ENCODE results near the gene NRSN1. TPM values are rescaled to one million over a fixed set of nuclear protein-coding genes. Genes with fewer than 3 reads are reported as not detected.
"Not testable (repeated sequence)": the region's sequence is repeated elsewhere in the genome, so short reads cannot be mapped to it uniquely, and the experiment has no call there.

The NRSN1 gene
- total RNA-seq, 1 donor = not detected

DNA sequence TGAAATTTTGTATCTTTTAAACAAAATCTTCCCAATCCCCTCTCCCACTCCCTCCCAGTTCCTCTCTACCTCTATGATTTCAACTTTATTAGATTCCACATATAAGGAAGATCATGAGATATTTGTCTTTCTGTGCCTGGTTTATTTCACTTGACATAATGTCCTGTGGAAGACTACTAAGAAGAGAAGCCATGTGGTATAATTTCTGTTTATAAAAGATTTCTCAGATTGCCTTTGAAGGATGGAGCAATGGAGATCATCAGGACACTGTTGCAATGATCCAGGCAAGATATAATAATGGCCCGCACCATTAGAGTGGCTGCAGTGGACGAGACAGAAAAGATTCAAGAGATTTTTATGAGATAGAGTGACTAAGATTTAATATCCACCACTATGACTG lies 13.1 kb downstream of the NRSN1 start:
- no peak for DNase-seq (ENCODE audit: low read depth)
- TF ChIP-seq, protein P1, sequence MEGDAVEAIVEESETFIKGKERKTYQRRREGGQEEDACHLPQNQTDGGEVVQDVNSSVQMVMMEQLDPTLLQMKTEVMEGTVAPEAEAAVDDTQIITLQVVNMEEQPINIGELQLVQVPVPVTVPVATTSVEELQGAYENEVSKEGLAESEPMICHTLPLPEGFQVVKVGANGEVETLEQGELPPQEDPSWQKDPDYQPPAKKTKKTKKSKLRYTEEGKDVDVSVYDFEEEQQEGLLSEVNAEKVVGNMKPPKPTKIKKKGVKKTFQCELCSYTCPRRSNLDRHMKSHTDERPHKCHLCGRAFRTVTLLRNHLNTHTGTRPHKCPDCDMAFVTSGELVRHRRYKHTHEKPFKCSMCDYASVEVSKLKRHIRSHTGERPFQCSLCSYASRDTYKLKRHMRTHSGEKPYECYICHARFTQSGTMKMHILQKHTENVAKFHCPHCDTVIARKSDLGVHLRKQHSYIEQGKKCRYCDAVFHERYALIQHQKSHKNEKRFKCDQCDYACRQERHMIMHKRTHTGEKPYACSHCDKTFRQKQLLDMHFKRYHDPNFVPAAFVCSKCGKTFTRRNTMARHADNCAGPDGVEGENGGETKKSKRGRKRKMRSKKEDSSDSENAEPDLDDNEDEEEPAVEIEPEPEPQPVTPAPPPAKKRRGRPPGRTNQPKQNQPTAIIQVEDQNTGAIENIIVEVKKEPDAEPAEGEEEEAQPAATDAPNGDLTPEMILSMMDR (IDR thresholded peaks at IDR 0.05; ENCODE audit: insufficient read depth, low read length) = no peak
- no peak overlapping the region for H3K4me3 ChIP-seq (ENCODE audit: low read depth, low read length)

DNA sequence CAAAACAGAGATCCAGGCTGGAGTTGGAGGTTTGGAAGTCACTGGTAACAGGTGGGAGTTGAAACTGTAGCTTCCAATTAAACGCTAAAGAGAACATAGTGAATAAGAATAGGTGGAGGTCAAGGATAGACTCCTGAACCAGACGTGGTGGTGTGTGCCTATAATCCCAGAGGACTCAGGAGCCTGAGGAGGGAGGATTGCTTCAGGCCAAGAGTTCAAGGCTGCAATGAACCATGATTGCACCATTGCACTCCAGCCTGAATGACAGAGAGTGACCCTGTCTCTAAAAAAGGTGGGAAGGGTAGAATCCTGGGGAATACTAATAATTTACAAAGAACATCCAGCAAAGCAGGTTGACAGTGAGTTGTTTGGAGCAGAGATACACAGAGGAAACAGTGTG lies 13.6 kb downstream of the NRSN1 start:
- no peak overlapping the region for H3K4me3 ChIP-seq (ENCODE audit: low read depth, low read length)
- TF ChIP-seq, protein P1 (IDR thresholded peaks at IDR 0.05; ENCODE audit: insufficient read depth, low read length) = no peak
- no peak for DNase-seq (ENCODE audit: low read depth)

DNA sequence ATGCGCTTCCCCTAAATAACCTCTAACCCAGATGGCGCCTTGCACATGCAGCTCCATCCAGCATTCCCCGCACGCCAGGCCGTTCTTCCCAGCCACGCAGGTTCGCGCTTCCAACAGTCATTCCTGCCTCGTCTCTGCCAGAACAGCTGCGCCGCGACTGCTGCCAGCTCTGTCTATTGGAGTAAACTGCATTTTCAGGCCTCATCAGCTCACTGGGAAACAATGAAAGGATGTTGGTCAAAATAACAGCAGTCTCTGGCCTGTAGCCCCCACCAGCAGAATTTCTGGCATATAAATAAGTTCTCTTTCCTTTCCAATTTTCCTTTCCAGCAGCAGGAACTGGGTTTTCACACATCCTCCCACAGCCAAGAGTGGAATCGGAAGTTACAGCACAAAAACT lies 14.6 kb downstream of the NRSN1 start:
- no peak overlapping the region for H3K4me3 ChIP-seq (ENCODE audit: low read depth, low read length)
- TF ChIP-seq, protein P1 (IDR thresholded peaks at IDR 0.05; ENCODE audit: insufficient read depth, low read length) = no peak
- no peak for DNase-seq (ENCODE audit: low read depth)

DNA sequence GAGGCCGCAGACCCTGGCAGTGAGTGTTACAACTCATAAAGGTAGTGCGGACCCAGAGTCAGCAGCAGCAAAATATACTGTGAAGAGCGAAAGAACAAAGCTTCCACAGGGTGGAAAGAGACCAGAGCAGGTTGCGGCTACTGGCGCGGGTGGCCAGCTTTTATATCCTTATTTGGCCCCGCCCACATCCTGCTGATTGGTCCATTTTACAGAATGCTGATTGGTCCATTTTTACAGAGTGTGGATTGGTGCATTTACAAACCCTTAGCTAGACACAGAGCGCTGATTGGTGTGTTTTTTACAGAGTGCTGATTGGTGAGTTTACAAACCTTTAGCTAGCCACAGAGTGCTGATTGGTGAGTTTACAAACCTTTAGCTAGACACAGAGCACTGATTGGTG lies 16.7 kb downstream of the NRSN1 start:
- H3K4me3 ChIP-seq (ENCODE audit: low read depth, low read length); DNase-seq (ENCODE audit: low read depth): not testable (repeated sequence)

DNA sequence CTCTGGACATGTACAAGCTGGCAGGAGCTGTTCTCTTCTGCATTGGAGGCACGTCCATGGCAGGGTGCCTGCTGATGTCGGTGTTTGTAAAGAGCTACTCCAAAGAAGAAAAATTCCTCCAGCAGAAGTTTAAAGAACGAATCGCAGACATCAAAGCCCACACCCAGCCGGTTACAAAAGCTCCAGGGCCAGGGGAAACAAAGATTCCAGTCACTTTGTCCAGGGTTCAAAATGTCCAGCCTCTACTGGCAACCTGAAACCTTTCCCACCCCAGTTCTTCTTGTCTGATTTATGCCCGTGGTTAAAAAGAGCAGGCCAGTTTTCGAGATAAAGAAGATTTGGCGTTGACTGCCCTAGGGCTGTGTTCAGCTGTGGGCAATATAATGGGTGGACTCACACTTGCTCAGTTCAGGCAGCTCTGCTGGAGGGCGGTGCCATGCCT lies 19.7 kb downstream of the NRSN1 start:
- no peak for DNase-seq (ENCODE audit: low read depth)
- TF ChIP-seq, protein P1 (IDR thresholded peaks at IDR 0.05; ENCODE audit: insufficient read depth, low read length) = no peak
- H3K4me3 ChIP-seq (ENCODE audit: low read depth, low read length) = no peak overlapping the region

DNA sequence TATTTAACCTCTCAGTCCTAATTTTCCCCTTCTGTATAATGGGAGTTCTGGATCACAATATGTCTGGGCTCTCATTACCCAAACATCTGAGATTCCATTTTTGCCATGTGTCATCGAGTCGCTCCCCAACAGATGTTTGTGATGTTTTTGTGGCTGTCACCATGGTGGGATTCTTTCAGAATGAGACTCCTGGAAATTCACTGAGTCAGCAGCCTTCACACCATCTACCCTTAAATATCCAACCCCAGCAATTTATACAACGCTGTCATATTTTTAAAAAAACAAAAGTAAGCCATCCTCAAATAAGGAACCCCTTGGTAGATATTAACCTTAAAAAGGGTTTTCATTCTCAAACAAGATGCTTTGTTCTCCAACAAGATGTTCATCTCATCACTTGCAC lies 20.9 kb downstream of the NRSN1 start:
- H3K4me3 ChIP-seq (ENCODE audit: low read depth, low read length) = no peak overlapping the region
- DNase-seq (ENCODE audit: low read depth) = no peak
- TF ChIP-seq, protein P1 (IDR thresholded peaks at IDR 0.05; ENCODE audit: insufficient read depth, low read length) = no peak

DNA sequence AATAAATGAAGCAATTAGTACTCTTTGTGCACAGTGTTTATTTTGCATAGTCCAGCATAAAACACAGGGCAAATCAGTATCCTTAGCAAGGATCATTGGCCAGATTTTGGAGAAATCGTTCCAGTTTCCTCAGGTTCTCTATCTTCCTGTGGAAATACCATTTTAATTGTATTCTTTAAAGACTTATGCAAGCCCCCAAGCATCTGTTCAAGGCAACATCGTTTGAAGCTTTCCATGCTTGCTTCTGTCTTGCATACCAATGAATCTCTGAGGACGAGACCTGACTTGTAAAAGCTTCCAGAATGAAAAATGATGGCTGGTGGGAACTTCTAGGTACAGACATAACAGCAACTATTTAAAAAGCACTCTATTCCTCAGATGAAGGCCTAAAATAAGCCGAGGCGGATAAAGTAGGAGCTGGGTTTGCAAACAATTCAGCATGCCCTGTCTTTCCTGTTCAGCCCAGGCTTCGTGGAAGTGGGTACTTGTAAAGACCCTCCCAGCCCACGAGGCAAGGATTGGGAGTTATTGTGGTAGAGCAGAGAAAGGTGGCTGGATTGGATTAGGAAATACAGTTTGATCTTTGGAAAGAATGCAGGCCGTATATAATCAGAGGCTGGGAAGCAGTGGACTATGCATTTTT lies 21.6 kb downstream of the NRSN1 start:
- TF ChIP-seq, protein P1 (IDR thresholded peaks at IDR 0.05; ENCODE audit: insufficient read depth, low read length) = no peak
- H3K4me3 ChIP-seq (ENCODE audit: low read depth, low read length) = no peak overlapping the region
- no peak for DNase-seq (ENCODE audit: low read depth)

All from fibroblast of the aortic adventitia (primary cell).